Fibroblast of villous mesenchyme (primary cell): ENCODE results near the gene SORCS2. TPM values are rescaled to one million over a fixed set of nuclear protein-coding genes. Genes with fewer than 3 reads are reported as not detected.
A peak's percentile ranks its signal among the peaks of the same experiment; 100 is the strongest.
"Not testable (repeated sequence)": the region's sequence is repeated elsewhere in the genome, so short reads cannot be mapped to it uniquely, and the experiment has no call there.

ENCODE experiments used
- DNase-seq: peaks from one replicate; pipeline ENCODE4 v3.0.0-alpha.2; 2010; ENCODE audit warnings: low read depth
- H3K4me3 ChIP-seq: 2 replicates; pipeline ENCODE4 v1.5.1; 2011; ENCODE audit warnings: low read depth, mild to moderate bottlenecking, low read length
- total RNA-seq: library from RNA; depleted of rRNA; stranded (reverse); fragments of >200 nt; gene quantifications from 2 replicates; pipeline ENCODE4 v1.2.3, GENCODE V29; 2012
- TF ChIP-seq, protein P1 (sequence below): IDR thresholded peaks from 2 replicates; pipeline ENCODE4 v1.5.1; 2012; ENCODE audit warnings: low read depth, mild to moderate bottlenecking, low read length; ENCODE audit not compliant: insufficient read depth

The SORCS2 gene
- total RNA-seq, 1 donor = under 0.01 TPM

DNA sequence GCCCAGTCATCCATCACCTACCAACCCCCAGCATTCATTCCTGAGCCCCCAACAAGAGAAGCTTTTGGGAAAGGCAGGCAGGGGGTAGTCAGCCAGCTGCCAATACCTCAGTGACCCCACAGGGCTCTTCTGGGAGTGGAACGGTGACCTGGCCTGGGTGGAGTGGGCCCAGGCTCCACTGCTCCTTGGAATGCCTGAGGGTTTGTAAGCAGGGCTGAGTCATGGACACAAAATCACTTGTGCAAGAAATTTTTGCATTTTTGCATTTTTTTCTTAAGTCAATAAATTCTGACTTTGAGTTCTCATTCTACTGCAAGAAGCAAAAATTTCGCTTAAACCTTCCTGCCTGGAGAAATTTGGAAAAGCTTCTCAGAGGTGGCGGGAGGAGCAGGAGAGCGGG, 18.5 kb downstream of the SORCS2 start:
- TF ChIP-seq, protein P1, sequence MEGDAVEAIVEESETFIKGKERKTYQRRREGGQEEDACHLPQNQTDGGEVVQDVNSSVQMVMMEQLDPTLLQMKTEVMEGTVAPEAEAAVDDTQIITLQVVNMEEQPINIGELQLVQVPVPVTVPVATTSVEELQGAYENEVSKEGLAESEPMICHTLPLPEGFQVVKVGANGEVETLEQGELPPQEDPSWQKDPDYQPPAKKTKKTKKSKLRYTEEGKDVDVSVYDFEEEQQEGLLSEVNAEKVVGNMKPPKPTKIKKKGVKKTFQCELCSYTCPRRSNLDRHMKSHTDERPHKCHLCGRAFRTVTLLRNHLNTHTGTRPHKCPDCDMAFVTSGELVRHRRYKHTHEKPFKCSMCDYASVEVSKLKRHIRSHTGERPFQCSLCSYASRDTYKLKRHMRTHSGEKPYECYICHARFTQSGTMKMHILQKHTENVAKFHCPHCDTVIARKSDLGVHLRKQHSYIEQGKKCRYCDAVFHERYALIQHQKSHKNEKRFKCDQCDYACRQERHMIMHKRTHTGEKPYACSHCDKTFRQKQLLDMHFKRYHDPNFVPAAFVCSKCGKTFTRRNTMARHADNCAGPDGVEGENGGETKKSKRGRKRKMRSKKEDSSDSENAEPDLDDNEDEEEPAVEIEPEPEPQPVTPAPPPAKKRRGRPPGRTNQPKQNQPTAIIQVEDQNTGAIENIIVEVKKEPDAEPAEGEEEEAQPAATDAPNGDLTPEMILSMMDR = no peak
- DNase-seq = peak; percentile 74
- no peak overlapping the region for H3K4me3 ChIP-seq

DNA sequence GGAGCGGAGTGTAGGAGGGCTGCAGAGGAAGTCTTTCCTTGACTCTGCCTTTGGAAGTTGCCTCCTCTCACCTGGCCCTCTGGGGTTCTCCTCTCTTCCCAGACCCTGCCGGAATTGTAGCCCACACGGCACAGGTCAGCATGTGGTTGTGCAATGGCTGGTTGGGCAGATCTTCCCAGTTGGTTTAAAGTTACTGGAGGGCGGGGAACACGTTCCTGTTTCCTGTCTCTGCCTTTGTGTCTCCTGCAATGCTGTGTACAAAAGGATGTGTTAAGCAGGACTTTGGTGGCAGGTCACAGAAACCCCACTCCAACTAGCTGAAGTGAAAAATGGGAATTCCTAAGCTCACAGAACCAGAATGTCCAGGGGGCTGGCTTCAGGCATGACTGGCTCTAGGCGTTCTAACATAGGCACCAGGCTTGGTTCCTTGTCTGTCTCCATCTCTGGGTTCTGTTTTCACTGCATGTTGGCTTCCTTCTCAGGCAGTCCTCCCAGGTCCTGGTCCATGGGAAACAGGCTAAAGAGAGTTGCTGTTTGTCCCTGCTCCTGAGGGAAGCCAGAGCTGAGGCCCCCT, 19.9 kb downstream of the SORCS2 start:
- DNase-seq = no peak
- TF ChIP-seq, protein P1 = no peak
- H3K4me3 ChIP-seq = no peak overlapping the region

DNA sequence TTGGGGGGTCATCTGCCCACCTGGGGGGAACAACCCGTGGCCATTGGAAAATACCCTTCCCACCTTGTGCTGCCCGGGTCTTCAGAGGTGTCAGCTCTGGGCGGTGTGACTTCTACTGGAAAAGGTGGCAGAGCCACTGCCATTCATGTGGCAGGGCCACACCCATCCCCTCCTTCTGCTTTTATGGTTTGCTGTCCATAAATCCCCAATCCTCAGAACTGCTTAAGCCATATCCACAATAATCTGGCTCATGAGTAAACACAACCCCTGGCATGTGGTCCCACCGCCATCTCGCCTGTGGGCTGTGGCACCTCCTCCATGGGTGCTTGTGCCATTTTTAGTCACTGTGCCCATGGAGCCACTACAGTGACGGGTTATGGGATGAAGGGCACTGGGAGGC, 20.6 kb downstream of the SORCS2 start:
- TF ChIP-seq, protein P1 = no peak
- DNase-seq = no peak
- no peak overlapping the region for H3K4me3 ChIP-seq

DNA sequence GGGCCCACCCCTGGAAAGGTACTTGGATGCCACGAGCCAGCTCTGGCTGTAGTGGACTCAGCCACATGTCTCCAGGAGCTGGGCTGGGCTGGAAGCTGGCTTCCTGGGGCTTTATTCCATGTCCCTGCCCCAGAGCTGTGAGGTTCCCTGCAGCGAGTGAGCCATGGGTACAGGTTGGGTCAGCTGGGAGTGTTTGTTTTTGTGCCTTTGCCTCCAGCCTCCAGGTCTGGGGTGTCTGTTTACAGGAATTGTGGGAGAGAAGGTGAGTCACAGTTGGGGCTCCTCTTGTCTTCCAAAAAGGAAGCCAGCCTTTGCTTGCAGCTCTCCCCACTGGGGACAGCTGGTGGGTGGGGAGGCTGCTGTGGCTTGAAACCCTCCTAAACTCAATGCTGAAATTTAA, 21.5 kb downstream of the SORCS2 start:
- no peak for DNase-seq
- no peak overlapping the region for H3K4me3 ChIP-seq
- TF ChIP-seq, protein P1 = no peak

DNA sequence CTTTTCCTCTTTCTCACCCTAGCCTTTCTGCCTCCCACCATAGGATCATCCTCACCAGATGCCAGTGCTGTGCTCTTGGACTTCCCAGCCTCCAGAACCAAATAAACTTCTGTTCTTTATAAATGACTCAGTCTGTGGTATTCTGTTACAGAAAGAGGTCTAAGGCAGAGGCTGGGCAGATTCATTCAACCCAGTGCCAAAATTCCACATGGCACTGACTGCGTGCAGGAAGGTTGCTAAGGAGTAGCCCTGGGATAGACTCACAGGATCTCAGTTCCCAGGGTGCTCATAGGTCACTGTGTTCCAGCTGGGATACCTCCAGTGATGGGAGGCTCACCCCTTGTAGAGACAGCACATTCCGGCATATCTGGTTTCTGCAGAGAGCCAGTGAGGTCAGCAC, 22.0 kb downstream of the SORCS2 start:
- no peak overlapping the region for H3K4me3 ChIP-seq
- no peak for DNase-seq
- TF ChIP-seq, protein P1 = no peak

DNA sequence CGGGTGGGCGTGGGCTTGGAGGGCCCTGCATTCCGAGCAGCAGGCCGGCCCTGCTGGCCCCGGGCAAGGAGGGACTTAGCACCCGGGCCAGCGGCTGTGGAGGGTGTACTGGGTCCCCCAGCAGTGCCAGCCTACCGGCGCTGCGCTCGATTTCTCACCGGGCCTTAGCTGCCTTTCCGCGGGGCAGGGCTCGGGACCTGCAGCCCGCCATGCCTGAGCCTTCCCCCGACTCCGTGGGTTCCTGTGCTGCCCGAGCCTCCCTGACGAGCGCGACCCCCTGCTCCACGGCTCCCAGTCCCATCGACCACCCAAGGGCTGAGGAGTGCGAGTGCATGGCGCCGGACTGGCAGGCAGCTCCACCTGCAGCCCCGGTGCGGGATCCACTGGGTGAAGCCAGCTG, 22.8 kb downstream of the SORCS2 start:
- not testable (repeated sequence) for H3K4me3 ChIP-seq, DNase-seq

DNA sequence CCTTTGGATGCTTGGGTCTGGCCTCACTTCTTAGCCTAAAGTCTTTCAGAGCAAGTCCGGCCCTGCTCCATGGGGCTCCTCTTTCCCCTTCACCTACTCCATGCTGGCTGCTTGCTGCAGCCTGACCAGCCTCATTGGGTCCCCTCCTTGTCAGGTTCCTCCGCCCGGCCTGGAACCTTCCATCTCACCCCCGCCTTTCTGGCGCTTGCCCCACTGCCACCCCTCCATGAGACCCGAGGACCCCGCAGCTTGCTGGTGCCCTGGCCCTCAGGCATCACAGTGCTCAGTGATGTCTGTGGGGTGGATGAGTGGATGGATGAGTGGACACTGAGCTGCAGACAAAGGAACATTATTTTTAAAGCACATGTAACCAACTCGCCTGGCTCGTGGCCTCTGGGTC, 24.7 kb downstream of the SORCS2 start:
- DNase-seq = no peak
- TF ChIP-seq, protein P1 = no peak

More for the DNA sequence above, 24.7 kb downstream of the SORCS2 start:
- no peak overlapping the region for H3K4me3 ChIP-seq
